ENCODE measurements around the gene SACM1L.

Gene SACM1L

GRCh38 chr3:45715945-45716344, 26.7 kb downstream of the SACM1L start:
- no peak for TF ChIP-seq CTCF (IDR thresholded peaks at IDR 0.05; ENCODE audit: low read depth, low read length)
- in situ Hi-C loops (cut with HindIII; ENCODE audit: low sequenced_read_pairs), result no loop called here
- DNase-seq (ENCODE audit: low read depth, low spot score), result no peak

GRCh38 chr3:45716790-45717336, 27.7 kb downstream of the SACM1L start:
- in situ Hi-C loops (cut with HindIII; ENCODE audit: low sequenced_read_pairs), result no loop called here
- no peak for DNase-seq (ENCODE audit: low read depth, low spot score)
- H3K4me3 ChIP-seq (ENCODE audit: low read depth, low read length), result no peak overlapping the region
- no peak for TF ChIP-seq CTCF (IDR thresholded peaks at IDR 0.05; ENCODE audit: low read depth, low read length)

More at GRCh38 chr3:45715945-45716344, 26.7 kb downstream of the SACM1L start:
- no peak overlapping the region for H3K4me3 ChIP-seq (ENCODE audit: low read depth, low read length)

DNA sequence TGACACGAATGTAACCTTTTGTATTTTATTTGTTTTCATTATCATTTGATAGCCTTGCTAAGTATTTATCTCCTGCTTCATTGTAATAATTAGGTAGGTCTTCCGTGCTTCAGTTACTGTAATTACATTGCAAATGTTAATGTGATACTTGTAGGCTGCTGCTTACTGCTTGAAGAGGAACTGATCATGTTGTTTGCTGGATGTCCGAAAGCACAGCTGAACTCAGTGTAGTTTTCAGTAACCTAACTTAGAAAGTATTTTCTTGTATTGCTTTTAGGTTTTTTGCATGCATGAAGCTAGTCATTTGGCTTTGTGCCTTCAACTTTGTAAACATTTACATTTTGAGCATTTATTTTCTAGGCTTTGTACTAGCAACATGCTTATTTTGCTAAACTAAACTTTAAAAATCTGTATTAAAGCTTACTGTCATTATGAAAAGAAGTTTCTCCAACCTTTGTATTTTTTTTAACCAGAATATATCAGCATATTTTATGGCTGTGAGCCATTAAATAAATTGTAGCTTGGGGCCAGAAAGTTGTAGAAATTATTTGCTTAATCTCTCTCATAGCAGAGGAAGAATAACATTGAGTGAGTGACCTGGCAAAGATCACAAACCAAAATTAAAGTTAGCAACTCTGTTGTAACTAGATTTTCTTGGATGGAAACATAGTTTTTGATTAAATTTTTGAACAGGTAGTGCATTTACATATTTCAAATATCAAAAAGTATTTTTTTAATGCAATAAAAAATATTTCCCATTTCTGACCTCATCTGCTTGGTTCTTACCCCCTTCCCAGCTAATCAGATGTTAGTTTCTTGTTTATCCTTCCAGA, 30.7 kb downstream of the SACM1L start:
- in situ Hi-C loops (cut with HindIII; ENCODE audit: low sequenced_read_pairs), result no loop called here
- TF ChIP-seq CTCF (IDR thresholded peaks at IDR 0.05; ENCODE audit: low read depth, low read length), result no peak
- H3K4me3 ChIP-seq (ENCODE audit: low read depth, low read length), result no peak overlapping the region
- DNase-seq (ENCODE audit: low read depth, low spot score), result no peak

DNA sequence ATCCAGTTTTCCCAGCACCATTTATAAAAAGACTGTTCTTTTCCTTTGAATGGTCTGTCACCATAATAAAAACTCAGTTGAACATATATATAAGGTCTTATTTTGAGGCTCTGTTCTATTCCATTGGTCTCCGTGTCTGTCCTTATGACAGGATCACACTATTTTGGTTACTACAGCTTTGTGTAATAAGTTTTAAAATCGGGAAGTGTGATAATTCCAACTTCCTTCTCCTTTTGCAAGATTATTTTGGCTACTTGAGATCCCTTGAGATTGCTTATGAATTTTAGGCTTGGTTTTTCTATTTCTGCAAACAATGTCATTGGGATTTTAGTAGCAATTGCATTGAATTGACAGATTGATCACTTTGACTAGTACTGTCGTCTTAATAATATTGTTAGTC, 35.7 kb downstream of the SACM1L start:
- no peak for TF ChIP-seq CTCF (IDR thresholded peaks at IDR 0.05; ENCODE audit: low read depth, low read length)
- DNase-seq (ENCODE audit: low read depth, low spot score), result no peak
- H3K4me3 ChIP-seq (ENCODE audit: low read depth, low read length), result no peak overlapping the region
- in situ Hi-C loops (cut with HindIII; ENCODE audit: low sequenced_read_pairs), result no loop called here

- no peak for DNase-seq (ENCODE audit: low read depth, low spot score)
- no peak overlapping the region for H3K4me3 ChIP-seq (ENCODE audit: low read depth, low read length)
- no peak for TF ChIP-seq CTCF (IDR thresholded peaks at IDR 0.05; ENCODE audit: low read depth, low read length)
- in situ Hi-C loops (cut with HindIII; ENCODE audit: low sequenced_read_pairs), result no loop called here
Measured at GRCh38 chr3:45729614-45730013, 40.4 kb downstream of the SACM1L start.

DNA sequence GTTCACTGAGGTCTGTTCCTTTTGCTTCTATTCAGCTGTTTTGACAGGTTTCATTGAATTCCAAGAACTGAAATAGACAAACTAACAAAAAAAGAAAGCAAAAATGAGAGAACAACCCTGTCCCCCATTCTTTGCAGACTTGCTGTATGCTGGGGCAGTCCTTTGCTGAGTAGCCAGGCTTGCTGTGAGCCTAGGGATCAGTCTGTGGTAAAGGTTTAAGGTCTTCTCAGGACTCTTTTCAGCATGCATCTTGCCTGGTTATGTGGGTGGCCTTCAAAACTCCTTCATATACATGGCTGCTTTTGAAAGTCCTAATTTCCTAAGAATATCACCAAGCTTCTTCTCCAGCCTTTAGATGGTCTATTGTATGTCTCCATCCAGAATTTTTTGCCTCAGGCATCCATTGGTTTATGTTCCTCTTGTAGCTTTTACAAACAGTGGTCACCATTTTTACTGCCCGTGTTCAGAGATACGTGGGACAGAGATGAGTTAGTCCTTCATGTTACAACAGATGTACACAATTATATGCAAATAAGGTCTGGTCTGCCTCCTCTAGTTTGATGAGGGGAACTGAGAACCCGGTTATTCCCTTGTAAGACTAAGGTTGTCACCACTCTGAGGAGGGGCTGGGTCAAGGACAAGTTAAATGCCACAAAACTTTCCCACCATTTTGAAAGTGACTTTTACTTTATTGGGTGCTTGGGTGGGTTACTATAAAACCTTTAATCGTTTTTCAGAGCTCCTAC, 41.4 kb downstream of the SACM1L start:
- no peak for TF ChIP-seq CTCF (IDR thresholded peaks at IDR 0.05; ENCODE audit: low read depth, low read length)
- H3K4me3 ChIP-seq (ENCODE audit: low read depth, low read length), result no peak overlapping the region
- DNase-seq (ENCODE audit: low read depth, low spot score), result no peak
- in situ Hi-C loops (cut with HindIII; ENCODE audit: low sequenced_read_pairs), result no loop called here

Measured in astrocyte of the spinal cord (primary cell).